SIG-M5 treated with dmso at 0.1 percent for 504 hours (cell line): ENCODE measurements around the gene ZMYM4.
A peak's percentile ranks its signal among the peaks of the same experiment; 100 is the strongest.

ENCODE experiments used
- DNase-seq: peaks from one replicate; lab custom pipeline; 2025; ENCODE audit not compliant: unreplicated experiment; lab: John Stamatoyannopoulos, UW

Gene ZMYM4

GRCh38 chr1:35398739-35399138 is 130.2 kb downstream of the ZMYM4 start:
- DNase-seq = no peak

DNA sequence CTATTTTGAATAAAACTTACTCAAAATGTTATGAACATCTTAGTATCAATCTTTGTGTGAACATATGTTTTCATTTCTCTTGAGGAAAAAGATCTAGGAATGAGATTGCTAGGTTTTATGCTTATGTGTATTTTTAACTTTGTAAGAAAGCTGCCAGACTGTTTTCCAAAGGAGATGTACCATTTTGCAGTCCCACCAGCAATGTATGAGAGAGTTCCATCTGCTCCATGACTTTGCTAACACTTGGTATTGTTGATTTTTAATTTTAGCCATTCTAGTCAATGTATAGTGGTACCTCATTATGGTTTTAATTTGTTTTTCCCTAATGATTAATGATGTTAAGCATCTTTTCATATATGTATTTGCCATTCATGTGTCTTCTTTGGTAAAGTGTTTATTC is 132.5 kb downstream of the ZMYM4 start:
- DNase-seq = no peak

- DNase-seq = no peak
Measured at GRCh38 chr1:35406103-35406502, 137.6 kb downstream of the ZMYM4 start.

GRCh38 chr1:35407743-35408142 is 139.2 kb downstream of the ZMYM4 start:
- DNase-seq = no peak

- DNase-seq = no peak
Measured at GRCh38 chr1:35408925-35409324, 140.4 kb downstream of the ZMYM4 start.

DNA sequence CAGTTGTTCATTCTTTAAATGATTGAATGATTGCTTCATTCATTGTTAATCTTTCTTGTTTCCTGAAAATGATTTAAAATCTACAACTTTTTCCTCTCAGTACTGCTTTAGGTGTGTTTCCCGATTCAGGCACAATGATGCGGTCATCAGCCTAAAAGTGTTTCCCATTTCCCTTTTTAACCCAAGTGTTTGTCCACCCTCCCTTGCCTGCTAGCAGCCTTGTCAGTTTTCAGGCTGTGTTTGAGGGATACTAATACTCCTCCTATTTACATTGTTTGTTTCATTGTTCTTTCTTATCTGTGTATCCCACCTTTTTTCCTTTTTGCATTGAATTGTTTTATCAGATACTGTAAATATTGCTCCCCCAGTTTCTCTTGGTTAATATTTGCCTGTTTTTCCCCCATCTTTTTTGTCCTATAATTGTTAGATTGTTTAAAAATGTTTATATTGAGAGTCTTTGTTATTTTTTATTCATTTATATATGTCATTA is 157.6 kb downstream of the ZMYM4 start:
- DNase-seq = no peak

DNA sequence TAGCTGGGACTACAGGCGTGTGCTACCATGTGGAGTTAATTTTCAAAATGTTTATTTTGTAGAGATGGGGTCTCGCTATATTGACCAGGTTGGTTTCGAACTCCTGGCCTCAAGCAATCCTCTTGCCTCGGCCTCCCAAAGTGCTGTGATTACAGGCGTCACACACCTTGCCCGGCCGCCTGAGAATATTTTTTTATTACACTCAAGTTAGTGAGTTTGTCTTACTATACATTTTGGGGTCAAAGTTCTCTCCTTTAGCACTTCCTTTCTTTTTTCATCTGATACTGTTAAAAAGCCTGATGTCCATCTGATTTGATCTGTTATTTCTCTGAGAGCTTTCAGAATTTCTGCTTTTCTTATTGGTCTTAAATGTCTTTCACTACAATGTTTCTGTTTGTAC is 159.9 kb downstream of the ZMYM4 start:
- DNase-seq = no peak

GRCh38 chr1:35430762-35431161 is 162.3 kb downstream of the ZMYM4 start:
- DNase-seq = no peak

- no peak for DNase-seq
Measured at GRCh38 chr1:35431173-35431599, 162.7 kb downstream of the ZMYM4 start.

GRCh38 chr1:35432231-35432630 is 163.7 kb downstream of the ZMYM4 start:
- DNase-seq = no peak

- no peak for DNase-seq
Measured at GRCh38 chr1:35433714-35434113, 165.2 kb downstream of the ZMYM4 start.

DNA sequence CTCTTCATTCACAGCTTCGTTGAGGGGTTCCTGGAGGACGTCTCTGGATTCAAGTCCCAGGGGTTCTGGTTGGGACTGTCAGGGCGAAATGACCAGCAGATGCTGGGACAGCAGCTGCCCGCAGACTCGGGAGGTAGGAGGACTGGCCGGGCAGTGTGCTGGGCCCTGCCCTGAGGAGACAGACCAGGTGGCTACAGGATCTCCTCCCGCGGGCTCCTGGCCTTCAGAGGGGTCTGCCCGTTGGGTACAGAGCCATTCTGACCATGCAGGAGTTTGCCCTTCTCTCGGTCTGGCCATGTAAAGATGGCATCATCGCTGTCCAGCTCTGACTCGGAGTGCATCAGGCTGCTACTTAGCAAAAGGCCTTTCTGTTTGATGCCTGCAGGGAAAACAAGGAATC is 166.2 kb downstream of the ZMYM4 start:
- DNase-seq = no peak

DNA sequence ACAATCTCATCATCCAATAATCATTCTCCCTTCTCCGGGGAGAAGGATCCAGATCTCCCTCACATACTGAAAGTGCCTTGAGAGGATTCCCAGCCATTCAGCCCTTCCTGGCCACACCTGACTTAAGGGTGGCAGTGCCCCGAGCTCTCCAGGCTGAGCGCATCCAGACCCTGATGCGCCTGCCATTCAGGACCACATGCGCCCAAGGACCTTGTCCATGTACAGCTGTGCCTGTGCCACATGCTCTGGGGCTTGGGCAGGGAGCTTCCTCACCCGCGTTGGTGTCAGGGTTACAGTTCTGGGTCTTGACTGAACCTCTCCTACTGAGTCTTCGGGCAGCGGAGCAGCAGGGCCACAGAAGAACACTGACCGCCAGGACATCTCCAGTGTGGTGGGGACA is 167.6 kb downstream of the ZMYM4 start:
- DNase-seq = no peak

DNA sequence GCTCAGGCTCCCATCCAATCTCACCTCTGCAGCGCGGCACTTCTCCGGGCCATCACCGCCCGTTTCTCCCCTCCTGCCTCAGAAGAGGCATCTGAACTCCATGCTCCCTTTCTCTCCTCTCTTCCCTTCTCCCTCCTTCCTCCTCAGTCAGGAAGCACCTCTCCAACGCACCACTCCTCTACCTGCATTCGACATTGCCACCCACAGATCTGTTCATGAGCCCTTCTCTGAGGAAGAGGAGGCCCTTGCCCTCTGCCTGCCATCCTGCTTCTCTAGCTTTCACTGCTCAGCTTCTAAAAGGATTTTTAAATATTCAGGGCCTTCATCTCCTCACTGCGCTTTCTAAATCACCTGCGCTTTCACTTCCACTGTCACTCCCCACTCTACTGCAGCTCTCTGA is 168.7 kb downstream of the ZMYM4 start:
- DNase-seq = no peak

DNA sequence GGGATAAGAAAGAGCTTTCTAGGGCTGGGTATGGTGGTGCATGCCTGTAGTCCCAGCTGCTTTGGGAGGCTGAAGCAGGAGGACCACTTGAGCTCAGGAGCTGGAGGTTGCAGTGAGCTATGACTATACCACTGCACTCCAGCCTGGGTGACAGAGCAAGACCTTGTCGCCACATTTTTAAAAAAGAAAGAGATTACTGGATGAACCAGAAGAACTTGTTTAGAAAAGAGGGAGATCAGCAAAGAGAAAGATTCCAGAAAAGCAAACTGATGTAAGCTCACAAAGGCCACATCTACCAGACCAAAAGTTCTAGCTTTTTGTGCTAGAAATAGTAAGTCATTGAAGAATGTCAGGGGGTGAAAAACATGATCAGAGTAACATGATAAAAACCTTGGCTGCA is 171.1 kb downstream of the ZMYM4 start:
- DNase-seq = no peak

- DNase-seq = no peak
Measured at GRCh38 chr1:35441926-35442579, 173.5 kb downstream of the ZMYM4 start.

DNA sequence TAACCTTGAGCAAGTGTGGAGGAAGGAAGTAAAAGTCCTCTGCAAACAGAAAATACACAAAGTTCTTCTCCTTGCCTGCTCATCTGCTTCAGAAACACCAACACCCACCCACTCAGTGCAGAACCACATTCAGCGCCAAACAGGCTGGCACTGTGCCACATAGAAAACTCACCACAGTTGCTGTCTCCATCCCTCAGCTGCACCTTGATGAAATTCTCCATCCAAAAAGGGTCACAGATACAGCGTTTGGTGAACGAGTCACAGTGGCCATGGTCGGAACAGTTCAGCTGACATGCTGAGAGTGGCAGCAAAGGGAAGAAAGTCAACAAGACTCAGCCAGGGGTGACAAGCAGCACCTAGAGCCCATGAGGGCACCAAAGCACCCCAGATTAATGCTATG is 174.2 kb downstream of the ZMYM4 start:
- DNase-seq = no peak

DNA sequence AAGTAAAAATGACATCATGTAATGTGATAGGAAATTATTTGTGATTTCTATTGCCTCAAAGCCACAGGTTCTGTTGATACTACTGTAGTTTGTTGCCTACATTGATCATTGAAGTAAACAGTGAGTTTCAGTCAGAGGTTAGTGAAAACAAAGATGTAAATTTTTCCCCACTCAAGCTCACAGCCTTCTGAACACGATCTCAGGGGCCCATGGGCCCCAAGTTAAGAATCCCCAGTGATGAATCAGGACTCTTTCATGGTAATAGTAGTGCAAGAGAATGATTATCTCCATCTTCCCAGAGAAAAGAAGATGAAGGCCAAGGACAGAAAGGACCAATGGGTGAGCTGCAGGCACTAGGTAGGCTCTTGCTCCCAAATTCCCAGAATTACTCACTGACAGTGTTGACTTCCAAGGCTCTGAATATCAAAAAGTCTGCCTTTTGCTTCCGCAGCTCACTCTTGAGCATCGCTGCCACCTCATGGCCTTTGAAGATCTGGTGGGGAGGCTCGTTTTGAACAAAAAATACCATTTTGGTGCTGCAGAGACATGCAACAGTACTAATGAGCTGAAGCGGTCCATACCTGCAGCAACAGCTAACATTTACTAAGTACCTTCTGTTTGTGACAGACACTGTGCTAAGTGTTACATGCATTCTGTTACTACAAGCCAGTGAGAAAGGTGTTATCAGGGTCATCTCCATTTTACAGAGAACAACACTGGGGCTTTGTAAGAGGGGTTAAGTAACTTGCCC is 175.4 kb downstream of the ZMYM4 start:
- no peak for DNase-seq

DNA sequence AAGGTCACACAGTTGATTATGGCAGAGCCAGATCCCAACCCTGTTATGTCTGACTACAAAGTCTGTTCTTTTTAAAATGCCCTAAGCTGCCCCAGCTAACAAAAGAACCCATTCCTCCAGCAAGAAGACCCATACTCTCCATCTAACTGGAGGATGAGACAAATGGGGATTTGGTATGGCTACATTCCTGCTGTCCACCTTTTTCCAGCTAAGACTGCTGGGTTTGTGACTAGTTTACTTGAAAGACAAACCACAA is 175.9 kb downstream of the ZMYM4 start:
- DNase-seq = no peak

DNA sequence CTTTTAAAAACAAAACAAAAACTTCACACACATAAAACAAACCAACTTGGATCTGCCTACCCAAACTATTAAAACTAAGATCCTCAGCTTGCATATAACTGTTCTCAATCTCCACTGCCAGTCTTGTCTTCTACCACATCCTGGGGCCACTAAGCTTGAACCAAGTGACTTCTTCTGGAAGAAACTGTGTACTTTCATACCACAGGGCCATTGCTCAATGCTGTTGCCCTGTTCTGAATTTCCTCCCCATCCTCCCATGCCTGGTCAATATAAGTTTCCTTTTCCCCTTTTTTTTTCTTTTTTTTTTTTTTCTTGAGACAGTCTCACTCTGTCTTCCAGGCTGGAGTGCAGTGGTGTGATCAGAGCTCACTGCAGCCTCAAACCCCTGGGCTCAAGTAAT is 178.8 kb downstream of the ZMYM4 start:
- peak; percentile 84 for DNase-seq

GRCh38 chr1:35448344-35448801 is 179.9 kb downstream of the ZMYM4 start:
- peak; percentile 83 for DNase-seq

GRCh38 chr1:35449334-35450008 is 181.0 kb downstream of the ZMYM4 start:
- DNase-seq = no peak
